ENCODE data around the gene TSPYL4.

- TF ChIP-seq, protein P1, sequence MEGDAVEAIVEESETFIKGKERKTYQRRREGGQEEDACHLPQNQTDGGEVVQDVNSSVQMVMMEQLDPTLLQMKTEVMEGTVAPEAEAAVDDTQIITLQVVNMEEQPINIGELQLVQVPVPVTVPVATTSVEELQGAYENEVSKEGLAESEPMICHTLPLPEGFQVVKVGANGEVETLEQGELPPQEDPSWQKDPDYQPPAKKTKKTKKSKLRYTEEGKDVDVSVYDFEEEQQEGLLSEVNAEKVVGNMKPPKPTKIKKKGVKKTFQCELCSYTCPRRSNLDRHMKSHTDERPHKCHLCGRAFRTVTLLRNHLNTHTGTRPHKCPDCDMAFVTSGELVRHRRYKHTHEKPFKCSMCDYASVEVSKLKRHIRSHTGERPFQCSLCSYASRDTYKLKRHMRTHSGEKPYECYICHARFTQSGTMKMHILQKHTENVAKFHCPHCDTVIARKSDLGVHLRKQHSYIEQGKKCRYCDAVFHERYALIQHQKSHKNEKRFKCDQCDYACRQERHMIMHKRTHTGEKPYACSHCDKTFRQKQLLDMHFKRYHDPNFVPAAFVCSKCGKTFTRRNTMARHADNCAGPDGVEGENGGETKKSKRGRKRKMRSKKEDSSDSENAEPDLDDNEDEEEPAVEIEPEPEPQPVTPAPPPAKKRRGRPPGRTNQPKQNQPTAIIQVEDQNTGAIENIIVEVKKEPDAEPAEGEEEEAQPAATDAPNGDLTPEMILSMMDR (IDR thresholded peaks at IDR 0.05; ENCODE audit: borderline replicate concordance, extremely low read depth, low read length, poor library complexity, severe bottlenecking): no peak
- TF ChIP-seq EZH2 (IDR thresholded peaks at IDR 0.05; ENCODE audit: borderline replicate concordance, low read depth, low read length, severe bottlenecking): no peak
Measured at GRCh38 chr6:116215414-116215813, 38.5 kb downstream of the TSPYL4 start.

All from DND-41 (cell line).